Measurements from ENCODE around the gene ACP1.
"Not testable (repeated sequence)": the region's sequence is repeated elsewhere in the genome, so short reads cannot be mapped to it uniquely, and the experiment has no call there.

DNA sequence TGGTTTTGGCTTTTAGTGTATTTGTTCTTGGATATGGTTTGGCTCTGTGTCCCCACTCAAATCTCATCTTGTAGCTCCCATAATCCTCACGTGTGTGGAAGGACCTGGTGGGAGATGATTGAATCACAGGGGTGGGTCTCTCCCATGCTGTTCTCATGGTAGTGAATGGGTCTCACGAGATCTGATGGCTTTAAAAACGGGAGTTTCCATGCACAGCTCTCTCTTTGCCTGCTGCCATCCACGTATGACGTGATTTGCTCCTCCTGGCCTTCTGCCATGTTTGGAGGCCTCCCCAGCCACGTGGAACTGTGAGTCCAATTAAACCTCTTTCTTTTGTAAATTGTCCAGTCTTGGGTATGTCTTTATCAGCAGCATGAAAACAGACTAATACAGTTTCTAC, 51.2 kb downstream of the ACP1 start:
- TF ChIP-seq, protein P1, sequence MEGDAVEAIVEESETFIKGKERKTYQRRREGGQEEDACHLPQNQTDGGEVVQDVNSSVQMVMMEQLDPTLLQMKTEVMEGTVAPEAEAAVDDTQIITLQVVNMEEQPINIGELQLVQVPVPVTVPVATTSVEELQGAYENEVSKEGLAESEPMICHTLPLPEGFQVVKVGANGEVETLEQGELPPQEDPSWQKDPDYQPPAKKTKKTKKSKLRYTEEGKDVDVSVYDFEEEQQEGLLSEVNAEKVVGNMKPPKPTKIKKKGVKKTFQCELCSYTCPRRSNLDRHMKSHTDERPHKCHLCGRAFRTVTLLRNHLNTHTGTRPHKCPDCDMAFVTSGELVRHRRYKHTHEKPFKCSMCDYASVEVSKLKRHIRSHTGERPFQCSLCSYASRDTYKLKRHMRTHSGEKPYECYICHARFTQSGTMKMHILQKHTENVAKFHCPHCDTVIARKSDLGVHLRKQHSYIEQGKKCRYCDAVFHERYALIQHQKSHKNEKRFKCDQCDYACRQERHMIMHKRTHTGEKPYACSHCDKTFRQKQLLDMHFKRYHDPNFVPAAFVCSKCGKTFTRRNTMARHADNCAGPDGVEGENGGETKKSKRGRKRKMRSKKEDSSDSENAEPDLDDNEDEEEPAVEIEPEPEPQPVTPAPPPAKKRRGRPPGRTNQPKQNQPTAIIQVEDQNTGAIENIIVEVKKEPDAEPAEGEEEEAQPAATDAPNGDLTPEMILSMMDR (IDR thresholded peaks at IDR 0.05), result not testable (repeated sequence)
- TF ChIP-seq POLR2A (IDR thresholded peaks at IDR 0.05), result not testable (repeated sequence)

Measured in uterus (tissue), 2 donors.